GM12878 (cell line): ENCODE measurements around the gene CYP4A22. TPM values are rescaled to one million over a fixed set of nuclear protein-coding genes. Genes with fewer than 3 reads are reported as not detected.

ENCODE experiments used
- ATAC-seq: fragments of 200-7000 bp; cut with Tn5 transposase; 3 replicates; pipeline ENCODE4 v1.9.1; 2020; ENCODE audit warnings: mild to moderate bottlenecking, moderate library complexity
- BruUV-seq: library from RNA; stranded (reverse); fragments of 400-500 nt; replicated peaks from 2 replicates; lab custom pipeline; 2021; lab: Mats Ljungman, UMichigan
- CTCF ChIA-PET: fragments of 300-600 bp; sonication (Branson Sonifier 250); formaldehyde crosslinking; extraction: SDS; loops from one replicate; lab custom pipeline; 2021; ENCODE audit warnings: inconsistent platforms; lab: Yijun Ruan, JAX
- POLR2A ChIA-PET: fragments of 350-600 bp; formaldehyde crosslinking; extraction: SDS; loops from one replicate; lab custom pipeline; 2021; ENCODE audit warnings: inconsistent platforms; lab: Charles Lee
- RAD21 ChIA-PET: fragments of 300-600 bp; sonication (Branson Sonifier 250); formaldehyde crosslinking; loops from one replicate; lab custom pipeline; 2023; ENCODE audit warnings: antibody characterized with exemption; ENCODE audit not compliant: unreplicated experiment; lab: Charles Lee
- SMC1A ChIA-PET: fragments of 300-600 bp; sonication (Branson Sonifier 250); formaldehyde crosslinking; loops from one replicate; lab custom pipeline; 2023; ENCODE audit not compliant: unreplicated experiment, uncharacterized antibody; lab: Charles Lee
- DNase-seq: peaks from one replicate; pipeline ENCODE4 v3.0.0-alpha.2; 2011; ENCODE audit warnings: low read depth, low spot score
- FAIRE-seq: peaks from 3 replicates; lab custom pipeline; 2011; peaks lifted over from hg19 to GRCh38; lab: Jason Lieb, UNC
- H2AFZ ChIP-seq: 2 replicates; pipeline ENCODE4 v1.6.0; 2011; ENCODE audit warnings: low read depth, low read length, control low read depth; ENCODE audit not compliant: control insufficient read depth
- H3K27ac ChIP-seq: 2 replicates; pipeline ENCODE4 v1.5.1; 2011; ENCODE audit warnings: control low read depth; ENCODE audit not compliant: control insufficient read depth, insufficient read depth
- H3K27me3 ChIP-seq, 2 experiments: replicated peaks in 1 of 2; 2 replicates each; pipeline versions ENCODE4 v1.6.0 to v1.6.1; 2011; ENCODE audit warnings: low read length in 1 of 2; ENCODE audit not compliant: control insufficient read depth in 2 of 2, insufficient read depth in 2 of 2
- H3K36me3 ChIP-seq, 2 experiments: 2 replicates each; pipeline ENCODE4 v1.5.1; 2011; ENCODE audit warnings: low read length in 1 of 2; ENCODE audit not compliant: control insufficient read depth in 2 of 2, insufficient read depth in 2 of 2
- H3K4me1 ChIP-seq: 2 replicates; pipeline ENCODE4 v1.6.1; 2011; ENCODE audit warnings: mild to moderate bottlenecking, low read length, moderate library complexity, mixed read lengths; ENCODE audit not compliant: control insufficient read depth, insufficient read depth
- H3K4me2 ChIP-seq: 2 replicates; pipeline ENCODE4 v1.6.0; 2011; ENCODE audit warnings: control low read depth; ENCODE audit not compliant: control insufficient read depth, insufficient read depth
- H3K4me3 ChIP-seq: fragments of 200-600 bp; sonication (generic); 2 replicates; pipeline ENCODE4 v1.5.1; 2016
- H3K79me2 ChIP-seq: 2 replicates; pipeline ENCODE4 v1.6.0; 2011; ENCODE audit warnings: low read length; ENCODE audit not compliant: control insufficient read depth, insufficient read depth
- H3K9ac ChIP-seq: 2 replicates; pipeline ENCODE4 v1.8.0; 2011; ENCODE audit warnings: low read length, control low read depth, mixed read lengths; ENCODE audit not compliant: control insufficient read depth, insufficient read depth
- H3K9me3 ChIP-seq: replicated peaks from 3 replicates; pipeline ENCODE4 v1.5.1; 2011; ENCODE audit warnings: mild to moderate bottlenecking, low read length; ENCODE audit not compliant: control insufficient read depth, insufficient read depth
- H4K20me1 ChIP-seq: 2 replicates; pipeline ENCODE4 v1.6.0; 2011; ENCODE audit not compliant: control insufficient read depth, insufficient read depth
- ATF3 ChIP-seq: IDR thresholded peaks from 2 replicates; pipeline ENCODE4 v1.6.1; 2011; ENCODE audit warnings: low read depth, mild to moderate bottlenecking, low read length, moderate library complexity, borderline replicate concordance; ENCODE audit errors: extremely low read depth
- CHD2 ChIP-seq: IDR thresholded peaks from 2 replicates; pipeline ENCODE4 v1.6.1; 2011; ENCODE audit warnings: low read depth, low read length, improper control_type of control experiment, borderline replicate concordance
- GABPA ChIP-seq: IDR thresholded peaks from 2 replicates; pipeline ENCODE4 v1.6.1; 2014; ENCODE audit warnings: antibody characterized with exemption, low read depth, mild to moderate bottlenecking, inconsistent platforms
- HDAC6 ChIP-seq: fragments of 200-600 bp; sonication (generic); IDR thresholded peaks from one replicate; pipeline ENCODE4 v1.8.0; 2017; ENCODE audit warnings: antibody characterized with exemption; ENCODE audit not compliant: unreplicated experiment
- IKZF1 ChIP-seq: fragments of 450-650 bp; conservative IDR thresholded peaks from 2 replicates; pipeline ENCODE4 v1.6.1; 2017; ENCODE audit warnings: antibody characterized with exemption, mild to moderate bottlenecking
- PAX5 ChIP-seq: IDR thresholded peaks from 2 replicates; pipeline ENCODE4 v1.6.1; 2011; ENCODE audit warnings: low read depth, low read length, borderline replicate concordance
- RELB ChIP-seq: fragments of 450-650 bp; IDR thresholded peaks from 2 replicates; pipeline ENCODE4 v1.6.1; 2017; ENCODE audit warnings: low read depth, mild to moderate bottlenecking, moderate library complexity
- RFX5 ChIP-seq: IDR thresholded peaks from 2 replicates; pipeline ENCODE4 v1.6.1; 2011; ENCODE audit warnings: low read depth, low read length, improper control_type of control experiment
- SIX5 ChIP-seq: IDR thresholded peaks from 2 replicates; pipeline ENCODE4 v1.6.1; 2011; ENCODE audit warnings: mild to moderate bottlenecking, low read depth, low read length, moderate library complexity; ENCODE audit not compliant: severe bottlenecking
- STAT3 ChIP-seq: IDR thresholded peaks from 2 replicates; pipeline ENCODE4 v1.6.1; 2011; ENCODE audit warnings: low read depth, low read length, improper control_type of control experiment
- USF1 ChIP-seq: IDR thresholded peaks from 2 replicates; pipeline ENCODE4 v1.6.1; 2011; ENCODE audit warnings: borderline replicate concordance, low read depth, mild to moderate bottlenecking, moderate library complexity, mixed read lengths, low read length; ENCODE audit not compliant: insufficient read depth; ENCODE audit errors: extremely low read length
- YY1 ChIP-seq: IDR thresholded peaks from 2 replicates; pipeline ENCODE4 v1.6.1; 2011; ENCODE audit warnings: low read depth, mild to moderate bottlenecking, low read length
- ZBED1 ChIP-seq: IDR thresholded peaks from 2 replicates; pipeline ENCODE4 v1.6.1; 2016; ENCODE audit warnings: borderline replicate concordance
- ZNF207 ChIP-seq: fragments of 450-650 bp; IDR thresholded peaks from 2 replicates; pipeline ENCODE4 v1.6.1; 2014; ENCODE audit warnings: antibody characterized with exemption, mild to moderate bottlenecking, borderline replicate concordance
- ZNF24 ChIP-seq: fragments of 450-650 bp; IDR thresholded peaks from 2 replicates; pipeline ENCODE4 v1.6.1; 2017; ENCODE audit warnings: antibody characterized with exemption, mild to moderate bottlenecking
- ZZZ3 ChIP-seq: IDR thresholded peaks from 2 replicates; pipeline ENCODE4 v1.6.1; 2011; ENCODE audit warnings: low read depth; ENCODE audit not compliant: control insufficient read depth, insufficient read length
- WGBS: methylation state at CpG from one replicate; pipeline ENCODE4 v1.1.6; 2016; ENCODE audit warnings: low lambda C conversion rate; ENCODE audit not compliant: insufficient replicate concordance, insufficient coverage; ENCODE audit errors: missing lambda C conversion rate; 5-methylcytosine and 5-hydroxymethylcytosine counted together
- in situ Hi-C: fragments of 300-500 bp; cut with MboI; formaldehyde crosslinking; loops from 9 replicates; pipeline ENCODE4 v1.14.3; 2018; ENCODE audit warnings: mixed read lengths
- intact Hi-C: fragments of 100-400 bp; cut with micrococcal nuclease; formaldehyde crosslinking; loops from one replicate; pipeline ENCODE4 v1.14.2; 2022; ENCODE audit not compliant: unreplicated experiment
- polyA plus RNA-seq, 11 experiments: library from polyadenylated mRNA; depleted of rRNA in 4 of 11; unstranded in 6 of 11; stranded (reverse) in 5 of 11; fragments of >200 nt; fragmentation: Nextera tagmentation in 4 of 11; fragmentation: Illumina TruSeq in 1 of 11; extraction: Ambion mirVana in 4 of 11; extraction: Trizol in 1 of 11; gene quantifications; 1 replicate in 1 of 11; 2 replicates in 10 of 11; pipeline versions ENCODE4 v1.2.1 to v1.2.3, GENCODE V29; 2011 to 2016; ENCODE audit warnings: inconsistent platforms in 2 of 11, missing spikeins in 2 of 11, low read depth in 1 of 11
- total RNA-seq, 4 experiments: library from RNA; depleted of rRNA in 3 of 4; stranded (reverse); fragments of >200 nt in 3 of 4; fragmentation: Illumina TruSeq in 1 of 4; extraction: Trizol in 1 of 4; gene quantifications; 2 replicates each; pipeline versions ENCODE4 v1.2.1 to v1.2.3, GENCODE V29; 2013 to 2021
- TF ChIP-seq, protein P1 (sequence below): fragments of 450-650 bp; IDR thresholded peaks from 2 replicates; pipeline ENCODE4 v1.6.1; 2017; ENCODE audit warnings: mild to moderate bottlenecking, moderate library complexity

Gene CYP4A22
- total and polyA plus RNA-seq, 10 of the 15 experiments (the other 5 are each of a cell fraction or from before 2014, with no cell fraction given): not detected

GRCh38 chr1:47181095-47181954 is 44.1 kb downstream of the CYP4A22 start:
- Histone ChIP-seq H3K4me3 (no peak overlapping the region), H3K79me2 (no peaks in the 10 kb centered on the region), H3K4me1 (peaks cover 3% of the 10 kb centered on the region; the same call in 1 of the 2 replicates), H3K9ac (no peak overlapping the region), H3K4me2 (no peak overlapping the region), H3K36me3 (no peaks in the 10 kb centered on the region), H3K9me3 (no peaks in the 10 kb centered on the region), H2AFZ (no peak overlapping the region), H4K20me1 (no peaks in the 10 kb centered on the region), H3K27me3 (no peaks in the 10 kb centered on the region), H3K27ac (no peak overlapping the region)
- ChIA-PET SMC1A (interaction anchor here (0.9 kb wide), 1 partner anchor 81 kb away, joined by 4 read pairs; no protein-coding TSS in a partner anchor), CTCF (interaction anchor here (1.0 to 6.1 kb wide), 4 partner anchors 12 to 529 kb away, joined by 3 to 70 read pairs (median 4); no protein-coding TSS in a partner anchor), RAD21 (no interaction called here), POLR2A (no interaction called here)
- in situ Hi-C loops (no loop called here), intact Hi-C loops (no loop called here)
- DNase-seq (no peak), ATAC-seq (no peak), FAIRE-seq (no peak)
- WGBS: 13% methylated on average over 18 of the region's 18 CpGs
- no TSS peak for BruUV-seq
- TF ChIP-seq USF1: no peak
- no peak for TF ChIP-seq PAX5
- TF ChIP-seq ZBED1: no peak
- no peak for TF ChIP-seq IKZF1
- TF ChIP-seq HDAC6: no peak
- no peak for TF ChIP-seq ZZZ3
- TF ChIP-seq ZNF207: no peak
- TF ChIP-seq SIX5: no peak
- TF ChIP-seq ATF3: no peak
- no peak for TF ChIP-seq RELB
- TF ChIP-seq RFX5: no peak
- TF ChIP-seq, protein P1, sequence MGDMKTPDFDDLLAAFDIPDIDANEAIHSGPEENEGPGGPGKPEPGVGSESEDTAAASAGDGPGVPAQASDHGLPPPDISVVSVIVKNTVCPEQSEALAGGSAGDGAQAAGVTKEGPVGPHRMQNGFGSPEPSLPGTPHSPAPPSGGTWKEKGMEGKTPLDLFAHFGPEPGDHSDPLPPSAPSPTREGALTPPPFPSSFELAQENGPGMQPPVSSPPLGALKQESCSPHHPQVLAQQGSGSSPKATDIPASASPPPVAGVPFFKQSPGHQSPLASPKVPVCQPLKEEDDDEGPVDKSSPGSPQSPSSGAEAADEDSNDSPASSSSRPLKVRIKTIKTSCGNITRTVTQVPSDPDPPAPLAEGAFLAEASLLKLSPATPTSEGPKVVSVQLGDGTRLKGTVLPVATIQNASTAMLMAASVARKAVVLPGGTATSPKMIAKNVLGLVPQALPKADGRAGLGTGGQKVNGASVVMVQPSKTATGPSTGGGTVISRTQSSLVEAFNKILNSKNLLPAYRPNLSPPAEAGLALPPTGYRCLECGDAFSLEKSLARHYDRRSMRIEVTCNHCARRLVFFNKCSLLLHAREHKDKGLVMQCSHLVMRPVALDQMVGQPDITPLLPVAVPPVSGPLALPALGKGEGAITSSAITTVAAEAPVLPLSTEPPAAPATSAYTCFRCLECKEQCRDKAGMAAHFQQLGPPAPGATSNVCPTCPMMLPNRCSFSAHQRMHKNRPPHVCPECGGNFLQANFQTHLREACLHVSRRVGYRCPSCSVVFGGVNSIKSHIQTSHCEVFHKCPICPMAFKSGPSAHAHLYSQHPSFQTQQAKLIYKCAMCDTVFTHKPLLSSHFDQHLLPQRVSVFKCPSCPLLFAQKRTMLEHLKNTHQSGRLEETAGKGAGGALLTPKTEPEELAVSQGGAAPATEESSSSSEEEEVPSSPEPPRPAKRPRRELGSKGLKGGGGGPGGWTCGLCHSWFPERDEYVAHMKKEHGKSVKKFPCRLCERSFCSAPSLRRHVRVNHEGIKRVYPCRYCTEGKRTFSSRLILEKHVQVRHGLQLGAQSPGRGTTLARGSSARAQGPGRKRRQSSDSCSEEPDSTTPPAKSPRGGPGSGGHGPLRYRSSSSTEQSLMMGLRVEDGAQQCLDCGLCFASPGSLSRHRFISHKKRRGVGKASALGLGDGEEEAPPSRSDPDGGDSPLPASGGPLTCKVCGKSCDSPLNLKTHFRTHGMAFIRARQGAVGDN: no peak
- no peak for TF ChIP-seq STAT3
- TF ChIP-seq ZNF24: no peak
- no peak for TF ChIP-seq GABPA
- no peak for TF ChIP-seq YY1
- TF ChIP-seq CHD2: no peak
